ENCODE measurements around the gene ACO2. TPM values are rescaled to one million over a fixed set of nuclear protein-coding genes. Genes with fewer than 3 reads are reported as not detected.

Gene ACO2
- total and polyA plus RNA-seq, 2 of the 13 experiments (the other 11 are each of a cell fraction or from before 2014, with no cell fraction given): 19.2 to 45.6 TPM

DNA sequence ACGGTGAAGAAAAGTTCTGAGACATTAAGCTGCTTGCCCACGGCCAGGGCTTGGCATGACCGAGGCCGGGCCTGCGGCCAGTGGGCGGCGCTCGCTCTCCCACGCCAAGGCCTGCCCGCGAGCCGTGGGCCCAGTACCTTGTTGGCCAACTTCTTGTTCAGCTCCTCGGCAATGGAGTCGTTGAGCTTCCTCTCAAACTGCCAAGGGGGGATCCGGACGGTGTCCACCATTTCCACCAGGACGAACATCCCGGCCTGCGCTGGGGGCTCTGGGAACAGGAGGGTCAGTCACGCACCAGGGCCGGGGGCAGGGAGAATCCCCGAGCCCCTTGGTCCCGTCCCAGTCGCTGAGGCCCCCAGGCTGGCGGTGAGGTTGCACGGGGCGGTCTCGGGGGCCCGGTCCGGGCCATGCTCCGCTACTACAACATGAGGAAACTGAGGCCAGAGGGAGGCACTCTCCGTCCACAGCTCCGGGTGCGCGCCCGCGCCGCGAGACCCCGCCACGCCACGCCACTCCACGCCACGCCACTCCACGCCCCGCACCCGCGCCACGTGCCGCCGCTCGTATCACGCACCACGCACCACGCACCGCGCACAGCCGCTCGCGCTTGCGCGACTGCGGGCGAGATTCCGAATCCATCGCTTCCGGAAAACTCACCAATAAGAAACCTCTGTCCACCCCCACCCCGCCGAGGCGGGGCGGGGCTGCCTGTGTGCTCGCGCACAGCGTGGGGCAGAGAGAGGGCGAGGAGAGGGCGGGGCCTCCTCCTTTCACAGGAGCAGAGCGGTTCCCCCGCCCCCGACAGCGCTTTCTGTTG is 75.1 kb downstream of the ACO2 start, which contains the start of gene POLR3H (continued):
- TF ChIP-seq, protein P1, sequence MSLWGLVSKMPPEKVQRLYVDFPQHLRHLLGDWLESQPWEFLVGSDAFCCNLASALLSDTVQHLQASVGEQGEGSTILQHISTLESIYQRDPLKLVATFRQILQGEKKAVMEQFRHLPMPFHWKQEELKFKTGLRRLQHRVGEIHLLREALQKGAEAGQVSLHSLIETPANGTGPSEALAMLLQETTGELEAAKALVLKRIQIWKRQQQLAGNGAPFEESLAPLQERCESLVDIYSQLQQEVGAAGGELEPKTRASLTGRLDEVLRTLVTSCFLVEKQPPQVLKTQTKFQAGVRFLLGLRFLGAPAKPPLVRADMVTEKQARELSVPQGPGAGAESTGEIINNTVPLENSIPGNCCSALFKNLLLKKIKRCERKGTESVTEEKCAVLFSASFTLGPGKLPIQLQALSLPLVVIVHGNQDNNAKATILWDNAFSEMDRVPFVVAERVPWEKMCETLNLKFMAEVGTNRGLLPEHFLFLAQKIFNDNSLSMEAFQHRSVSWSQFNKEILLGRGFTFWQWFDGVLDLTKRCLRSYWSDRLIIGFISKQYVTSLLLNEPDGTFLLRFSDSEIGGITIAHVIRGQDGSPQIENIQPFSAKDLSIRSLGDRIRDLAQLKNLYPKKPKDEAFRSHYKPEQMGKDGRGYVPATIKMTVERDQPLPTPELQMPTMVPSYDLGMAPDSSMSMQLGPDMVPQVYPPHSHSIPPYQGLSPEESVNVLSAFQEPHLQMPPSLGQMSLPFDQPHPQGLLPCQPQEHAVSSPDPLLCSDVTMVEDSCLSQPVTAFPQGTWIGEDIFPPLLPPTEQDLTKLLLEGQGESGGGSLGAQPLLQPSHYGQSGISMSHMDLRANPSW (CRISPR knock-in tag; IDR thresholded peaks at IDR 0.05; ENCODE audit: borderline replicate concordance): no peak
- TF ChIP-seq, protein P2, sequence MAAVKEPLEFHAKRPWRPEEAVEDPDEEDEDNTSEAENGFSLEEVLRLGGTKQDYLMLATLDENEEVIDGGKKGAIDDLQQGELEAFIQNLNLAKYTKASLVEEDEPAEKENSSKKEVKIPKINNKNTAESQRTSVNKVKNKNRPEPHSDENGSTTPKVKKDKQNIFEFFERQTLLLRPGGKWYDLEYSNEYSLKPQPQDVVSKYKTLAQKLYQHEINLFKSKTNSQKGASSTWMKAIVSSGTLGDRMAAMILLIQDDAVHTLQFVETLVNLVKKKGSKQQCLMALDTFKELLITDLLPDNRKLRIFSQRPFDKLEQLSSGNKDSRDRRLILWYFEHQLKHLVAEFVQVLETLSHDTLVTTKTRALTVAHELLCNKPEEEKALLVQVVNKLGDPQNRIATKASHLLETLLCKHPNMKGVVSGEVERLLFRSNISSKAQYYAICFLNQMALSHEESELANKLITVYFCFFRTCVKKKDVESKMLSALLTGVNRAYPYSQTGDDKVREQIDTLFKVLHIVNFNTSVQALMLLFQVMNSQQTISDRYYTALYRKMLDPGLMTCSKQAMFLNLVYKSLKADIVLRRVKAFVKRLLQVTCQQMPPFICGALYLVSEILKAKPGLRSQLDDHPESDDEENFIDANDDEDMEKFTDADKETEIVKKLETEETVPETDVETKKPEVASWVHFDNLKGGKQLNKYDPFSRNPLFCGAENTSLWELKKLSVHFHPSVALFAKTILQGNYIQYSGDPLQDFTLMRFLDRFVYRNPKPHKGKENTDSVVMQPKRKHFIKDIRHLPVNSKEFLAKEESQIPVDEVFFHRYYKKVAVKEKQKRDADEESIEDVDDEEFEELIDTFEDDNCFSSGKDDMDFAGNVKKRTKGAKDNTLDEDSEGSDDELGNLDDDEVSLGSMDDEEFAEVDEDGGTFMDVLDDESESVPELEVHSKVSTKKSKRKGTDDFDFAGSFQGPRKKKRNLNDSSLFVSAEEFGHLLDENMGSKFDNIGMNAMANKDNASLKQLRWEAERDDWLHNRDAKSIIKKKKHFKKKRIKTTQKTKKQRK (IDR thresholded peaks at IDR 0.05; ENCODE audit: low read length): no peak
- TF ChIP-seq, protein P3, sequence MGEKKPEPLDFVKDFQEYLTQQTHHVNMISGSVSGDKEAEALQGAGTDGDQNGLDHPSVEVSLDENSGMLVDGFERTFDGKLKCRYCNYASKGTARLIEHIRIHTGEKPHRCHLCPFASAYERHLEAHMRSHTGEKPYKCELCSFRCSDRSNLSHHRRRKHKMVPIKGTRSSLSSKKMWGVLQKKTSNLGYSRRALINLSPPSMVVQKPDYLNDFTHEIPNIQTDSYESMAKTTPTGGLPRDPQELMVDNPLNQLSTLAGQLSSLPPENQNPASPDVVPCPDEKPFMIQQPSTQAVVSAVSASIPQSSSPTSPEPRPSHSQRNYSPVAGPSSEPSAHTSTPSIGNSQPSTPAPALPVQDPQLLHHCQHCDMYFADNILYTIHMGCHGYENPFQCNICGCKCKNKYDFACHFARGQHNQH (CRISPR knock-in tag; IDR thresholded peaks at IDR 0.05): peak; percentile 48; the same call in 1 of the 2 replicates
- TF ChIP-seq NR1H2 (CRISPR knock-in tag; IDR thresholded peaks at IDR 0.05; ENCODE audit: borderline replicate concordance, low read depth) (no peak), MED1 (CRISPR knock-in tag; IDR thresholded peaks at IDR 0.05) (peak; percentile 25; the same call in 1 of the 2 replicates), RBM39 (IDR thresholded peaks at IDR 0.05; ENCODE audit: low read depth, low read length, poor library complexity, severe bottlenecking) (peak; percentile 37), TOPORS (CRISPR knock-in tag; IDR thresholded peaks at IDR 0.05) (no peak; the same call in 1 of the 2 replicates), KAT2B (IDR thresholded peaks at IDR 0.05; ENCODE audit: borderline replicate concordance, low read depth, low read length) (no peak), FOXC1 (CRISPR knock-in tag; IDR thresholded peaks at IDR 0.05; ENCODE audit: borderline replicate concordance) (no peak), MATR3 (CRISPR knock-in tag; IDR thresholded peaks at IDR 0.05) (no peak), RELA (CRISPR knock-in tag; IDR thresholded peaks at IDR 0.05) (no peak), BCL6 (CRISPR knock-in tag; IDR thresholded peaks at IDR 0.05) (no peak), U2AF2 (IDR thresholded peaks at IDR 0.05; ENCODE audit: low read depth, low read length) (no peak), RBAK (CRISPR knock-in tag; IDR thresholded peaks at IDR 0.05) (no peak), TSC22D2 (CRISPR knock-in tag; IDR thresholded peaks at IDR 0.05; ENCODE audit: borderline replicate concordance) (peak; percentile 55; the same call in 1 of the 2 replicates), ZNF550 (CRISPR knock-in tag; IDR thresholded peaks at IDR 0.05; ENCODE audit: borderline replicate concordance) (no peak), ZFP1 (CRISPR knock-in tag; IDR thresholded peaks at IDR 0.05) (no peak), ZSCAN25 (CRISPR knock-in tag; IDR thresholded peaks at IDR 0.05) (no peak; the same call in 1 of the 2 replicates), TGIF2 (CRISPR knock-in tag; IDR thresholded peaks at IDR 0.05) (no peak; the same call in 1 of the 2 replicates)

Measured in HepG2 (cell line).